GM19372 (cell line): ENCODE results near the gene JAK3.

Source experiments
- ATAC-seq: cut with Tn5 transposase; IDR thresholded peaks from one replicate; pipeline ENCODE4 v1.9.1; 2021; ENCODE audit warnings: mild to moderate bottlenecking, low read depth, moderate library complexity; ENCODE audit not compliant: unreplicated experiment

The JAK3 gene

DNA sequence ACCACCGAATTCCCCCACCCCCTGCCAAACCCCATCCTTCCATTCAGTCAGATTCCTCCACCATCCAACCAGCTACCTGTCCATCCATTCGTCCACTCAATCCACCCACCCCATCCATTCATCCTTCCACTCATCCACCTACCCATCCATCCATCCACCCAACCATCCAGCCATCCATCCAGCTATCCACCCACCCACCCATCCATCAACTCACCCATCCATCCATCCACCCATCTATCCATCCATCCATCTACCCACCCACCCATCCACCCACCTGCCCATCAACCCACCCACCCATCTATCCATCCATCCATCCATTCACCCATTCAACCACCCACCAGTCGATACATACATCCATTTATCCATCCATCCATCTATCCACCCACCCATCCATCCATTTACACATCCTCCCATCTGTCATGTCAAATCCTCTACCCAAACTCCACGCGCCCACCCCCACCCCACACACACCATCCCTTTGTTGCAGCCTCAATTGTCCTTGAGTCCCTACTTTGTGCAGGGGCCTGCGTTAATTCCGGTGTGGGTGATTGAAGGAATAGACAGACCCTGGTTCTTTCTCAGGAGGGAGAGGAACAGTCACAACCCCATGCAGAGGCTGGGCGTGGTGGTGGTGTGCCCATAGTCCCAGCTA, 18.7 kb upstream of the JAK3 start:
- ATAC-seq: no peak

DNA sequence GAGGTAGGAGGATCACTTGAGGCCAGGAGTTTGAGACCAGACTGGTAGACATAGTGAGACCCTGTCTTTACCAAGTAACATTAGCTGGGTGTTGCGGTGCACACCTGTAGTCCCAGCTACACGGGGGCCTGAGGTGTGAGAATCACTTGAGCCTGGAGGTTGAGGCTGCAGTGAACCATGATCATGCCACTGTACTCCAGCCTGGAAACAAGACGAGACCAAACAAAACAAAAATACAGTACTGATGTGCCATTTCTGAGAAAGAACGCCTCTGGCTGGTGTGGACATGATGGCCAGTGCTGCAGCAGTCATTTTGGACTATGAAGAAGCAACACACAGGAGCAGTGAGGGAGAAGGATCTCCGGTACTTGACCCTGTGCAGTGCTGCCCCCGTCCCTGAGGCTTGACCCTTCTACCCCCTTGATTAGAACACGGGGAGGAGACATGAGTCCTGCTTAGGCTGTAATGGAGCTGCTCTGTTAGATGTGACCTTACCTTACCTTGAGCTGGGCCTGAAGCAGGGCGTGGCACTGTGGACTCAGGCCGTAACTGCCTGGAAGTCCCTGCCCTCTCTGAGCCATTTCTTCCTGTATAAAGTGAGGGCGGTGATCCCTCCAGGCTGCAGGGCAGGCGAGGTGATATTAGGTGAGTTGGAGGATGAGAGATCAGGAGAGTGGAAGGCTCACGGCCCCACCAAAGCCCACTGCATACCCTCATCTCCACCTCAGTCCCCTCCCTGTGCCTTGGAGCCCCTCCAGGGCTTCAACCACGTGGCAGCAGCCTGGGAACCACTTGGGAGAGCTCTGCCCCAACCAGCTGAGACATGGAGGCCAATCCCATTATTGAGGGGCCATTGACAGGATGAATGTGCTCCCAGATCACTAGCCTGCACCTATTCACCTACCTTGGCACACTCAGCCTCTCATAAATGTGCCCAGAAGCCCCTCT, 17.9 kb upstream of the JAK3 start:
- no peak for ATAC-seq

DNA sequence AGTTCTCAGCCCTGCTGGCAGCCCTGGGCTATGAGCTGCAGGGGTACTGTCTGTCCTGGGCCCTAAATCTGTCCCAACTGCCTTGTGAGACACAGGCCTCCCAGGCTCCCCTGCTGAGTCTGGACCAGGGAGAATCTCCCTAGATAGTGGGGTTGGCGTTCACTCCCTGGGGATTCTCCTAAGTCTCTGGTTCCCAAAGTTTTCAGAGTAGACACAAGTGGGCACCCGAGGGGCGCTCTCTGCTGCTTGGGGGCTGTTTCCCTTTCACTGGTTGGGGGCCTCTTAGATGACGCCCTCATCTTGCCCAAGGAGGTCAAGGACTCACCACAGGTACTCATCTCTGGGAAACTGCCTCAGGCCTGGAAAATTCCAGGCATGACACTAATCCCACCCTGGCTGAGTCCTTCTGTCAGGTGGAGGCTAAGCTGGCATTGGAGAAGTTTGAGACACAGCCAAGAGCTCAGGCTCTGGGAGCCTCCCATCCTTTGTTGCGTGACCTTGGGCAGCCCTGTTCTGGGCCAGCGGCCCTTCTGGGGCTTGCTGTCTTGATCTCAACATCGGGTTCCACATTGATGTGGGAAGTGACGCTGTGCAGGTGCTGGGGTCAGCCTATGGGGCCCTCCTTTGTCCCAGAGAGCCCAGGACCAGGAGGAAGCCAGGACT, 15.9 kb upstream of the JAK3 start:
- ATAC-seq: no peak

DNA sequence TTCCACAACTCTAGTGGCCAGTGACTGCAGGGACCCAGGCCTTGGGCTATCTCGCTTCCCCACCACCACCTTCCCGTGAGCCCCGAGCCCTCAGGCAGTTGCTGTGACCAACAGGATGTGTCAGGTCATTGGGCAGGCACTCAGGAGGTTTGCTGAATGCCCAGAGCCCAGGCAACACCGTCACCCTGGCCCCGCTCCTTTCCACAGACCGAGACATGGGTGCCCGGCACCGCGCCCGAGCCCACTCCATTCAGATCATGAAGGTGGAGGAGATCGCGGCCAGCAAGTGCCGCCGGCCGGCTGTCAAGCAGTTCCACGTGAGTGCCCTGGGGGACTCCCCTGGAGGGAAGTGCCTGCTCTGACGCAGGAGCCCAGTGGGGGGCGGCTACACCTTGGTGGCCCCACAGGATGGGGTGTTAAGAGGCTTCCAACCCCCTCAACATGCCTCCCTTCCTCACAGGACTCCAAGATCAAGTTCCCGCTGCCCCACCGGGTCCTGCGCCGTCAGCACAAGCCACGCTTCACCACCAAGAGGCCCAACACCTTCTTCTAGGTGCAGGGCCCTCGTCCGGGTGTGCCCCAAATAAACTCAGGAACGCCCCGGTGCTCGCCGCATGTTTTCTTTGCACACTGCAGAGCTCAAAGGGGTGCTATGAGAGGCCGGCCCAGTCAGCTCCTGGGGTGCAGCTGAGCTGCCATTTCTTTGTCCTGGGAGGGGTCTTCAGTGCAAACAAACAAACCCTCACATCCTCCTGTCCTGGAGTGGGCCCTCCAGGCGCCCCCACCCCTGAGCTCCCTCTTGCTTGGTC, 15.1 kb upstream of the JAK3 start:
- ATAC-seq: no peak

DNA sequence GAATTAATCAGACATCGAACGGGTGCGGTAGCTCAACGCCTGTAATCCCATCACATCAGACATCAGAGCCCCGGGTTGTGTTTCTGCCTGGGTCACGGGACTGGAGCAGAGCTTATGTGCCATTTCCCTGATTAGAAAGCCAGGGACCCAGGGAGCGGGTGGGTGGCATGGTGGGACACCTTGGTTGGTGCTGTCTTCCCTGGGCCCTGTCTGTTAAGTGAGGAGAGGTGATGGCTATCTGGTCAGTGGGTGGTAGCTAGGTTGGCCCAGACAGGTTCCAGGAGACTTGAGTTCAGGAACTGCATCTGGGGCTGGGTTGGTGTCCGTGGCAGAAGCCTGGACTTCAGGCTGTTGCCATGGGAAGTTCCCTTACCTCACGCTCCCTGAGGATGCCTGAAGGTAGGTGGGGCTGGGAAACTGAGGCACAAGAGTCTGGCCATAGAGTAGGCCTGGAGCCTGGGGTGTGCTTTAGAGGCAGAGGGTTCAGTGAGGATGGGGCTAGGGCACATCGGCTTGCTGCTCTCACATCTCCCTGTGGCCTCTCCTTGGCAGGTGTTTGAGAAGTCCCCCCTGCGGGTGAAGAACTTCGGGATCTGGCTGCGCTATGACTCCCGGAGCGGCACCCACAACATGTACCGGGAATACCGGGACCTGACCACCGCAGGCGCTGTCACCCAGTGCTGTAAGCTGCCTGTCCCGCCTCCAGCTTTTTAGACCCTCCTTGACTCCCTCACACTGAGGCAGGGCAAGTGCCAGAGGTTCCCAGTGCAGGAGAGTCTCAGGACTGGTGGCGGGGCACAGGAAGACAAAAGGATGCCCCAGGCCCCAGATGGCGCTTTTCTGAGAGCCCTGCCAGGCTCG, 14.0 kb upstream of the JAK3 start:
- no peak for ATAC-seq

DNA sequence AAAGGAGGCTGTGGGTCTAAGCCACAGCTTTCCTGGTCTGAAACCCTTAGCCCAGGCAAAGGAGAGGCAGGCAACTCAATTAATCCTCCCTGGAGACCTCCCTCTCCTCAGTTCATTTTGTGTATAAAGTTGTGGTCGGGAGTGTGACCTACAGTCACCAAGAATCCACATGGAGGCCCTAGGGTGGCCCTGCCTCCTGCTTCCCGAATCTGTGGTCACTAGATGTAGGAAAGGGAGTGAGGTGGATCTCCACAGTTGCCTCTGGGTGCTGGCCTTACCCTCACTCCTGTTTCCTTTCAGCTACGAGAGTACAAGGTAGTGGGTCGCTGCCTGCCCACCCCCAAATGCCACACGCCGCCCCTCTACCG, 13.2 kb upstream of the JAK3 start:
- ATAC-seq: no peak

DNA sequence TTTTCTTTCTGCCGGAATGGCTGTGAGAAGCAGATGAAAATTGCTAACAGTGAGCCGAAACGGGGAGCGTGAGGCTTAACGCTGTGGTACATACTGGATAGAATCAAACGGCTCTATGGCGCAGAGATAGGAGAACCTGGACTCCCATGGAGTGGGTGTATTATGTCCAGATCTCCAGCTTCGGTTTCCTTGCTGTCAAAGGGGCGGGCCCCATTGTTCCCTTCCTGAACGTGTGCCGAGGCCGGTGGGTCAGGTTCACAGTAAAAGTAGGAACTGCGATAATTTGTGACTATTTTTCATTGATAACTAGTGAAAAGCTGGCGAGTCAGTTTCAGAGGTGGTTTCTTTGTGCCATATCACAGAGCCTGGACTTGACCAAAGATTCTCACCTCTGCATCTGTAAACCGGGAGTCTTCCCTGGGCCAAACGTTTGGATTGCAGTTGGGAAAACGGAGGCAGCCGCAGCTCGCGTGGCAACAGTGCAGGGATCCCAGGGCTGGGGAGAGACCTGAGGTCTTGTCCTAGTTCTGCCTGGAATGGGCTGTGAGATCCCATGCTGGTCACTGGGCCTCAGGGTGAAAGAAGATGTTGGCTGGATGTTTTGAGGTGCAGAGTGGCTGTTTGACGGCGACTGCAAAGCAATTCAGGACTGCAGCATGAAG, 12.7 kb upstream of the JAK3 start:
- ATAC-seq: no peak

DNA sequence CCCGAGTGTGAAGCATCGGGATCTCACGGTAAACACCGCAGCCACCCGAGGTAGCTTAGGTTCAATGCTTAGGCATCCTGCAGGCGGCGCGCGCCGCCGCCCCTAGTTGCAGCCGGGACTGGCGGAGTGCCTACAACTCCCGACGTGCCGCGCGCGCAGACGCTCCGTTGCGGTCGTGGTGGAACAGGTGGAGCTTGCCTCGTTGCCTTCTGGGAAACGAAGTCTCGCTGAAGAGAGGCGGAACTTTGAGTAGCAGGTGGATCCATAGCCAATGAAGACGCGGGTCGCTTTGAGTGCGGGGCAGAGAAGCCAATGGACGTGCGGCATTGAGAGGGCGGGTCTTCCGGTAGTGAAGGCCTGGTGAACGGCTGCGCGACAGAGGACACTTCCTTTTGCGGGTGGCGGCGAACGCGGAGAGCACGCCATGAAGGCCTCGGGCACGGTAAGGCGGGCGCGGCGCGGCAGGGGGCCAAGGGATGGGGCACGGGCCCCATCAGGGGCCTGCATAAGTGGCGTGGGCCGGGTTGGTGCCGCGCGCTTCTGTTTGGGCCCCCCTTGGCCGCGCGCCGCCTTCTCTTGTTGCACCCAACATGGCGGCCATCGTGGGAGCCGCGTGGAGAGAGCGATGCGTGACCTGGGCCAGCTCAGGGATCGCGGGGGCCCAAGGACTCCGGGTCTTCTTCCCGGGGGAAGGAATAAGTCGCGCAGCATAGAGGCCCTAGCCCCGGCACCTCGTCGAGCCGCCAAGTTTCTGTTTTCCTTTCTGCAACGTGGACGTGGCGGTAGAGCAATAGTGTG, 11.9 kb upstream of the JAK3 start, which contains the start of gene RPL18A:
Gene RPL18A, plus strand, starts transcription at position 378 of the 798 bp plus-strand sequence. Its CDS starts 47 bp downstream, at position 425.
- ATAC-seq: peak; percentile 93

DNA sequence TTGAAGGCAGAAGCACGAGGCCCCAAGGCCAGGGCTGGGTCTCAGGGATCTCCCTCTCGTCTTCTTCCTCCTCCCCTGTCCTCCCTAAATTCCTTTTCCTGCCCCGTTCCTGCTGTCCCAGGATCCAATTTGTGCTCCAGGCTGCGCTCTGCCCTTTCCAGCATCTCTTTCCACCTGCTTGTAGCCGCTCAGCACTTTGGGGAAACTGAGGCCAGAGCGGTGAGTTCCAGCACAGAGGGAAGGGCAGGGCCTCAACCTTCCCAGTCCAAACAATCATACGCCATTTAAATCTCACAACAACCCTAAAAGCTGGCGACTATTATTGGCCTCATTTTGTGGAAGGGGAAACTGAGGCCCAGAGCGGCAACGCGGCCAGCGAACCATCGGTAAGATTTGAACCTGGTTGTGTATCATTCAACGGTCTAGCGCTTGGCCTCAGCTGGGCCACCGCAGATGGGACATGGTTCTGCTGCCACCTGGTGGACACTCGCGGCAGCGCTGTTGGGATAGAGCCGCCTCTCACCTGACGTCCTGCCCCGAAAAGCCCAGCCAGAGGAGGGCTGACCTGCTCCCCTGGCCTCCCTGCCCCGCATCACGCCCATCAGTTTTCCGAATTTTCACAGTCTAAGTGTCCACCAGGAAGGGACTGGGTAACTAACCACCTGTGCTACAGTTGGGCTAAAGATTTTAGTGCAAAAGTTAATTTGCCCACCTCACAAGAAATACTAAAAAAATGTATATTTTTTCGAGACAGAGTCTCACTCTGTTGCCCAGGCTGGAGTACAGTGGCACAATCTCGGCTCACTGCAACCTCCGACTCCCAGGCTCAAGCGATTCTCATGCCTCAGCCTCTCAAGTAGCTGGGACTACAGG, 7.7 kb upstream of the JAK3 start:
- ATAC-seq: no peak

DNA sequence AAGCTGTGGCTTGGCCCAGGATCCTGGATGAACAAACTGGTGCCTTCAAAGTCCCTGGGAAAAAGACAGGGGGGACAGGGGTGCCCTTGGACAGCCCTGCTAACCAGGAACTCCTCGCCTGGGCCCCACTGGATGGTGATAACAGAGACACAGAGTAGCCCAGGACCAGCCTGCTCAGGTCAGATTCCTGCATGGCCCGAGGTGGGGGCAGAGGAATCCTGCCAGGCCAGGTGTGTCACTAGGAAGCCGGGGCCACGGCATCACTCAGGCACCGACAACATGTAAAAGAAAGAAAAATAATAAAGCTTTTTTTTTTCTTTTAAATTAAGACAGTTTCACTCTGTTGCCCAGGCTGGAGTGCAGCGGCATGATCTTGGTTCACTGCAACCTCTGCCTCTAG, 6.3 kb upstream of the JAK3 start:
- no peak for ATAC-seq

DNA sequence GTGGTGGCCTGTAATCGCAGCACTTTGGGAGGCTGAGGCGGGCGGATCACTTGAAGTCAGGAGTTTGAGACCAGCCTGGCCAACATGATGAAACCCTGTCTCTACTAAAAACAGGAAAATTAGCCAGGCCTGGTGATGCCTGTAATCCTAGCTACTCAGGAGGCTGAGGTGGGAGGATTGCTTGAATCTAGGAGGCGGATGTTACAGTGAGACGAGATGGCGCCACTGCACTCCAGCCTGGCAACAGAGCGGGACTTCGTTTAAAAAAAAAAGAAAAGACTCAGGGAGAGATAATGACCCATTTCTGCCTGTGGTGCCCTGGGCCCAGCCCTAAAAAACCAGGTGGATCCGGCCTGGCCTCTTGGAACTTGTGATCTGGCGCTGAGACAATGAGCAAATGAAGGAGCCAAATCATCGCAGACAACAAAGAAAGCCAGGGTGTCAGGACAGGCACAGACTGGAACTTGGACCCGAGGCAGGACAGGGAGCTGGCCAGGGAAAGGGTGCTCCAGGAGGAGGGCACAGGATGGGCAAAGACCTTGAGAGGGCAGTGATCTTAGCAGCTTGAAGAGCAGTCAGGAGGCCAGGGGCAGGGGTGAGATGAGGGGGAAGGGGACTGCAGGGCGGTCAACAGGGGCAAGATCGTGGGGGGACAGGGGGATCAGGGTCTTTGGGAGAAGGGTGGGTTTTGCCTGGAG, 962 bp upstream of the JAK3 start:
- ATAC-seq: no peak

DNA sequence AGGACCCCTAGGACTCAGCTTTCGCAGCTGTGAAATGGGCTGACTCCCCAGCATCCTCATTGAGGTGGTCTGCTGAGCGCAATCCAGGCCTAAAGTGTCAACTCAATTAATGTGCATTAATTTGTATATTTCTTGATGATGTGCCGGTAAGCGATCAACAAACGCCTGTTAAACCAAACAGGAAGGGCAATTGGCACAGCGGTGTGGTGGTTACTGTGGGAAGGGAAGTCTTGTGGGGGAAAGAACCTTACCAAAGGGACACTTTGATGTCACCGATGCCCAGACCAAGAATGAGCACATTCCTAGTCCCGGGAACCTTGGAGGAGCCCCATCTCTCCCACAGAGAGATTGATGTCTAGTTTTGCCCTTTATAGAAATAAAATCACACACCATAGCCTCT, 1.6 kb downstream of the JAK3 start:
- no peak for ATAC-seq

DNA sequence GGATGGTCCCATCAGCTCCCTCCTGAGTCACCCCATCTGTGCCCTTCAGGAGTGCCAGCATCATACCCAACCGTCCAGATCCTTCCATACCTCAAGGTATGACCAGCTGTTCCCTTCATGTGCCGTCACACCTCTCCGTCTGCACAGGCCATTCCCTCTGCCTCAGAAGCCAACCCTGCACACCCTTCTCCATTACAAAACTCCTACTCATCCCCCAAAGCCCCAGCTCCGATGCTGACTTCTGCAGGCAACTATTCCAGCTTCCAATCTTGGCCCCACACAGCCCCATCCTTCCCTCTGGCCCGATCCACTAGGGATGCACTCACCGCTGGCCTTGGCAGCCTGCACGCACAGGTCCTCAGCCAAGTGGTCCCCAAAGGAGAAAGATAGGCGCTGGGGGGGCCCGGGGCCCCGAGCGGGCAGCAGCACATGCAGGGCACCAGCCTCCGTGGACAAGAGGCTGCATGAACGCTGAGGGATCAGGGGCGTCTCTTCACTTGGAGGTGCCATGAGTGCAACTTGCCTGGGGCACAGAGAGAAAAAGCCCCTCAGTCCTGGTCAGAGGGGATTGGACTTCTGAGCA, 3.8 kb downstream of the JAK3 start:
- ATAC-seq: no peak

DNA sequence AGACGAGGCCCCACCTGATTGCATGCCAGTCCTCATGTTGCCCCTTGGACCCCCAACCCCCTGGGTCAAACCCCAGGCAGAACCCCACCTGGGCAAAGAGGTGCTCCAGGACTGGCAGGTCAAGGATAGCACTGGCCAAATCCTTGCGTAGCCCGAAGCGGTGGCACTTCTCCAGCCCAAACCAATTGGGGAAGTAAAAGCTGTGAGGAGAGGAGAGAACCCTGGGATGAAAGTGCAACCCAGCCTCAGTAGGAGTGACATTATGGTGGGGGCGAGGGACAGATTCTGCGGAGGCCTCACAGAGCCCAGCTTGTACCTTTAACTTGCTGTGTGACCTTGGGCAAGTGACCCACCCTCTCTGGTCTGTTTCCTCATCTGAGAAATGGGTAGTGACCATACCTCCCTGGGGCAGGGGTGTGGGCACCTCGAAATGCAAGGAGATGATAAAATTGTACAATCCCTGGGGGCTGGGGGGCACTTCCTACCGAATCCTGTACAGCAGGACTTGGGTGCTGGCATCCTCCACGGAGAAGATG, 4.4 kb downstream of the JAK3 start:
- no peak for ATAC-seq

DNA sequence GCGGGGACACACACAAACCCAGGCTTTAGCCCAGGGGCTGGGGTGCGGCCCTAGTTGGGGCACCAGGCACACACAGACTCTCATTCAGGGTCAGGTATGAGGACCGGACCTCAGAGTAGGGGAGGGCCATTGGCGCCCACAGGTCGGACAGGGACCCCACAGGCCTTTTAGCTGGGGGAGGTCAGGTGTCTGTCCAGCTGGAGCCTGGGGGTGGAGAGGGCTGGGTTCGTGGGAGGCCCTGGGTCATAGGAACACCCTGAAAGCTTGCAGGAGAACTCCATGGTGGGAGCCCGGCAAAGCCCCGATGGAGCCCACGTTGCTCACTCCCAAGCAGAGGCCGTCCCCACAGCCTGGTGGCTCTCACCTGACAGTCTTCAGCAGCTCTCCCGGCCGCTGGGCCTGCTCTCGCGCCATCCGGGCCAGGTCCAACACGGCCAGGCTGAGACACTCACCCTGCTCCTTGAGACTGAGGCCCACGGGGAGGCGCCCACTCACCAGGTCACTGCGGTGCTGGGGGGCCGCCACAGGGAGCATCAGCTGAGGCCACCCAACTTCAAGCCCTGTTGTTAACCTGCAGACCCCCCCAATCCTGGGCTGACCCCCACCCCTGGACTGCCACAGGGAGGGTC, 5.0 kb downstream of the JAK3 start:
- ATAC-seq: no peak
